ENCODE measurements around the gene S100A16. TPM values are rescaled to one million over a fixed set of nuclear protein-coding genes. Genes with fewer than 3 reads are reported as not detected.
"Not testable (repeated sequence)": the region's sequence is repeated elsewhere in the genome, so short reads cannot be mapped to it uniquely, and the experiment has no call there.

S100A16 gene
- total RNA-seq, 1 donor from 2014 or later: 143 TPM

DNA sequence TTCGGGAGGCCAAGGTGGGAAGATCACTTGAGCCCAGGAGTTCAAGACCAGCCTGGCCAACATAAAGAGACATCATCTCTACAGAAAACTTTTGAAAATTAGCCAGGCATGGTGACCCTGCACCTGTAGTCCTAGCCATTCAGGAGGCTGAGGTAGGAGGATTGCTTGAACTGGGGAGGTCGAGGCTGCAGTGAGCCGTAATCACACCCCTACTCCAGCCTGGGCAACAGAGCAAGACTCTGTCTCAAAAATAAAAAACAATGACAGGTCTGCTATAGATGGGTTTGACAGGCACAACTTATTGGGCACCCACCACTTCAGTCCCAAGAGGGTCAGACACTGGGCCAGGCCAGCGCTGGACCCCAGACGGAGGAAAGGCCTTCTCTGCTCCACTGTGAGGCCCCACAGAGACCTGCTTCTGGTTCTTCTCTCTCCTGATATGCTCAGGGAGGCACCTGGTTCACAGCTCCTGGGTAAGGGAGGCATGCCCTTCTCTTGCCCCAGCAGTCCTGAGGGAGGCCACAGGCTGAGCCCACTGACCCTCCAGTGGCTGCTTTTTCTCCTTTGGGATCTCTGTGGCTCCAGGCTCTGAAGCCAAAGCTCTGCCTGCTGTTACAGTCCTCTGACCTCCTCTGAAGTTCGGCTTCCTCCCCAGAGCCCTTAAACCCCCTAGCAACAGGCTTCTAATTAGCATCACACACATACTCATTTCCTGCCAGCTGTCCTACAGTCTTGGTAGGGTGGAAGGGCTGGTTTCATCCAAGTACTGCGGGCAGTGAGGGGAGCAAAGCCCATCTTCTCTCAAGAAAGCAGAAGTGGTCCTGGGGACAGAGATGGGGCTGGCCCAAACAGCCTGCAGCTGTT, 14.4 kb downstream of the S100A16 start:
- no peak for DNase-seq (ENCODE audit: extremely low spot score, unreplicated experiment)
- TF ChIP-seq, protein P1, sequence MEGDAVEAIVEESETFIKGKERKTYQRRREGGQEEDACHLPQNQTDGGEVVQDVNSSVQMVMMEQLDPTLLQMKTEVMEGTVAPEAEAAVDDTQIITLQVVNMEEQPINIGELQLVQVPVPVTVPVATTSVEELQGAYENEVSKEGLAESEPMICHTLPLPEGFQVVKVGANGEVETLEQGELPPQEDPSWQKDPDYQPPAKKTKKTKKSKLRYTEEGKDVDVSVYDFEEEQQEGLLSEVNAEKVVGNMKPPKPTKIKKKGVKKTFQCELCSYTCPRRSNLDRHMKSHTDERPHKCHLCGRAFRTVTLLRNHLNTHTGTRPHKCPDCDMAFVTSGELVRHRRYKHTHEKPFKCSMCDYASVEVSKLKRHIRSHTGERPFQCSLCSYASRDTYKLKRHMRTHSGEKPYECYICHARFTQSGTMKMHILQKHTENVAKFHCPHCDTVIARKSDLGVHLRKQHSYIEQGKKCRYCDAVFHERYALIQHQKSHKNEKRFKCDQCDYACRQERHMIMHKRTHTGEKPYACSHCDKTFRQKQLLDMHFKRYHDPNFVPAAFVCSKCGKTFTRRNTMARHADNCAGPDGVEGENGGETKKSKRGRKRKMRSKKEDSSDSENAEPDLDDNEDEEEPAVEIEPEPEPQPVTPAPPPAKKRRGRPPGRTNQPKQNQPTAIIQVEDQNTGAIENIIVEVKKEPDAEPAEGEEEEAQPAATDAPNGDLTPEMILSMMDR (IDR thresholded peaks at IDR 0.05): no peak
- Mint-ChIP-seq H3K4me3 (ENCODE audit: unreplicated experiment) (no peak overlapping the region), H3K36me3 (ENCODE audit: unreplicated experiment) (no peaks in the 10 kb centered on the region), H3K4me1 (ENCODE audit: unreplicated experiment) (peaks cover 16% of the 10 kb centered on the region), H3K27ac (ENCODE audit: unreplicated experiment) (peak overlapping the region; percentile 69), H3K27me3 (ENCODE audit: unreplicated experiment) (no peaks in the 10 kb centered on the region), H3K9me3 (ENCODE audit: unreplicated experiment) (no peaks in the 10 kb centered on the region)

GRCh38 chr1:153597206-153597605, 15.7 kb downstream of the S100A16 start:
- TF ChIP-seq, protein P1 (IDR thresholded peaks at IDR 0.05): no peak
- H3K4me3 Mint-ChIP-seq (ENCODE audit: unreplicated experiment): no peak overlapping the region
- no peak overlapping the region for H3K27ac Mint-ChIP-seq (ENCODE audit: unreplicated experiment)
- no peak for DNase-seq (ENCODE audit: extremely low spot score, unreplicated experiment)
- H3K9me3 Mint-ChIP-seq (ENCODE audit: unreplicated experiment): no peaks in the 10 kb centered on the region
- H3K4me1 Mint-ChIP-seq (ENCODE audit: unreplicated experiment): peaks cover 18% of the 10 kb centered on the region
- H3K27me3 Mint-ChIP-seq (ENCODE audit: unreplicated experiment): no peaks in the 10 kb centered on the region
- no peaks in the 10 kb centered on the region for H3K36me3 Mint-ChIP-seq (ENCODE audit: unreplicated experiment)

- TF ChIP-seq, protein P1 (IDR thresholded peaks at IDR 0.05): no peak
- no peaks in the 10 kb centered on the region for H3K9me3 Mint-ChIP-seq (ENCODE audit: unreplicated experiment)
- peaks cover 5% of the 10 kb centered on the region for H3K4me1 Mint-ChIP-seq (ENCODE audit: unreplicated experiment)
- no peaks in the 10 kb centered on the region for H3K36me3 Mint-ChIP-seq (ENCODE audit: unreplicated experiment)
- DNase-seq (ENCODE audit: extremely low spot score, unreplicated experiment): no peak
- H3K27ac Mint-ChIP-seq (ENCODE audit: unreplicated experiment): no peak overlapping the region
- no peak overlapping the region for H3K4me3 Mint-ChIP-seq (ENCODE audit: unreplicated experiment)
- no peaks in the 10 kb centered on the region for H3K27me3 Mint-ChIP-seq (ENCODE audit: unreplicated experiment)
These were observed 20.2 kb downstream of the S100A16 start for GRCh38 chr1:153592748-153593147.

DNA sequence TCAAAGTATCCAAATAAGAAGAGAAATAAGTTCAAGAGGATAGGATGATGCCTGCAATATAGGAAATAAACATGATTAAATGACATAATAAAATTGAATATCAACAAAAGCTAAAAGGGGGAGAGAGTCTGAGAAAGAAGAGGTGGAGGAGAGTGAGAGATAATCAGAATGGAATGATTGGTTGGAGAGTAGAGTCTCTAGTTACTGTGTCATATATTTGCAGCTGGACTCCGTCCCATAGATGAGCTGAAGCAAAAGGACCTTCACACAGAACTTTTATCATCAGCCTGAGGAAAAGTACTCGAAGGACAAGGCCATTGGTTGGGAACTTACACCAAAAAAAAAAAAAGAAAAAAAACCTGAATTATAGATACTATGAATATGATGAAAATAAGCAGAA, 24.5 kb downstream of the S100A16 start:
- H3K36me3 Mint-ChIP-seq (ENCODE audit: unreplicated experiment): no peaks in the 10 kb centered on the region
- TF ChIP-seq, protein P1 (IDR thresholded peaks at IDR 0.05): no peak
- no peaks in the 10 kb centered on the region for H3K9me3 Mint-ChIP-seq (ENCODE audit: unreplicated experiment)
- no peaks in the 10 kb centered on the region for H3K27me3 Mint-ChIP-seq (ENCODE audit: unreplicated experiment)
- peaks cover 18% of the 10 kb centered on the region for H3K4me1 Mint-ChIP-seq (ENCODE audit: unreplicated experiment)
- no peak overlapping the region for H3K4me3 Mint-ChIP-seq (ENCODE audit: unreplicated experiment)
- no peak overlapping the region for H3K27ac Mint-ChIP-seq (ENCODE audit: unreplicated experiment)
- DNase-seq (ENCODE audit: extremely low spot score, unreplicated experiment): no peak

GRCh38 chr1:153588033-153588432, 24.9 kb downstream of the S100A16 start:
- not testable (repeated sequence) for H3K36me3 Mint-ChIP-seq (ENCODE audit: unreplicated experiment); DNase-seq (ENCODE audit: extremely low spot score, unreplicated experiment); H3K4me3 Mint-ChIP-seq (ENCODE audit: unreplicated experiment); H3K27ac Mint-ChIP-seq (ENCODE audit: unreplicated experiment); H3K27me3 Mint-ChIP-seq (ENCODE audit: unreplicated experiment); H3K9me3 Mint-ChIP-seq (ENCODE audit: unreplicated experiment)
- peaks cover 18% of the 10 kb centered on the region for H3K4me1 Mint-ChIP-seq (ENCODE audit: unreplicated experiment)
